Measurements from ENCODE around the gene ULK1.

- TF ChIP-seq CTCF (IDR thresholded peaks at IDR 0.05) (no peak), SIN3A (IDR thresholded peaks at IDR 0.05; ENCODE audit: borderline replicate concordance, insufficient read depth, low read depth, low read length) (no peak), POLR2AphosphoS5 (IDR thresholded peaks at IDR 0.05; ENCODE audit: low read depth, low read length) (no peak), REST (IDR thresholded peaks at IDR 0.05; ENCODE audit: insufficient read depth in 1 of 2, low read depth in 2 of 2, low read length in 1 of 2) (no peak), TCF7L2 (IDR thresholded peaks at IDR 0.05; ENCODE audit: low read depth, low read length) (no peak)
Observed at GRCh38 chr12:131917139-131917710, 22.8 kb downstream of the ULK1 start.

All from Panc1 (cell line).